IMR-90 (cell line): Measurements from ENCODE around the gene SLC23A1. TPM values are rescaled to one million over a fixed set of nuclear protein-coding genes. Genes with fewer than 3 reads are reported as not detected.

ENCODE experiments used
- ATAC-seq: fragments of 200-7000 bp; cut with Tn5 transposase; 2 replicates; pipeline ENCODE4 v1.9.1; 2020; ENCODE audit warnings: low read depth, mild to moderate bottlenecking, moderate library complexity
- BruUV-seq: library from RNA; stranded (reverse); fragments of 400-500 nt; replicated peaks from 2 replicates; lab custom pipeline; 2021; lab: Mats Ljungman, UMichigan
- CTCF ChIA-PET: fragments of 300-600 bp; formaldehyde crosslinking; extraction: SDS; loops from one replicate; lab custom pipeline; 2021; ENCODE audit warnings: antibody characterized with exemption; lab: Yijun Ruan, JAX
- POLR2A ChIA-PET: fragments of 300-600 bp; sonication (Branson Sonifier 250); formaldehyde crosslinking; loops from one replicate; lab custom pipeline; 2022; ENCODE audit warnings: antibody characterized with exemption; ENCODE audit not compliant: unreplicated experiment; lab: Charles Lee
- DNase-seq: peaks from one replicate; pipeline ENCODE4 v3.0.0; 2013
- H2AFZ ChIP-seq: replicated peaks from 2 replicates; pipeline ENCODE3; 2013; ENCODE audit warnings: low read length, mild to moderate bottlenecking; ENCODE audit not compliant: poor library complexity
- H2AK5ac ChIP-seq: 2 replicates; pipeline ENCODE4 v1.6.1; 2013; ENCODE audit warnings: low read depth, low read length, inconsistent platforms
- H2AK9ac ChIP-seq: replicated peaks from 2 replicates; pipeline ENCODE3; 2013; ENCODE audit warnings: mild to moderate bottlenecking, low read depth, low read length, moderate library complexity; ENCODE audit not compliant: poor library complexity
- H2BK120ac ChIP-seq: 2 replicates; pipeline ENCODE4 v1.6.1; 2013; ENCODE audit warnings: low read depth, low read length, inconsistent platforms
- H2BK15ac ChIP-seq: 3 replicates; pipeline ENCODE4 v1.6.1; 2013; ENCODE audit warnings: low read depth, low read length, inconsistent platforms
- H2BK20ac ChIP-seq: 2 replicates; pipeline ENCODE4 v1.6.1; 2013; ENCODE audit warnings: low read depth, mild to moderate bottlenecking, inconsistent platforms, low read length, moderate library complexity
- H2BK5ac ChIP-seq: 2 replicates; pipeline ENCODE4 v1.6.1; 2013; ENCODE audit warnings: mild to moderate bottlenecking, low read depth, low read length, inconsistent platforms; ENCODE audit not compliant: poor library complexity, severe bottlenecking
- H3K14ac ChIP-seq: replicated peaks from 2 replicates; pipeline ENCODE4 v1.6.1; 2013; ENCODE audit warnings: low read depth, low read length, inconsistent platforms
- H3K18ac ChIP-seq: 2 replicates; pipeline ENCODE4 v1.6.1; 2013; ENCODE audit warnings: low read depth, low read length, control low read depth
- H3K23ac ChIP-seq: 2 replicates; pipeline ENCODE4 v1.6.1; 2013; ENCODE audit warnings: low read depth, low read length, inconsistent platforms
- H3K27ac ChIP-seq: 2 replicates; pipeline ENCODE4 v1.5.1; 2013; ENCODE audit warnings: mild to moderate bottlenecking, control low read depth, low read length; ENCODE audit not compliant: insufficient read depth
- H3K27me3 ChIP-seq: 2 replicates; pipeline ENCODE4 v1.6.1; 2013; ENCODE audit warnings: low read length; ENCODE audit not compliant: control insufficient read depth, insufficient read depth
- H3K36me3 ChIP-seq: 2 replicates; pipeline ENCODE4 v1.6.1; 2013; ENCODE audit warnings: low read length, mixed read lengths; ENCODE audit not compliant: control insufficient read depth, insufficient read depth
- H3K4ac ChIP-seq: 2 replicates; pipeline ENCODE4 v1.6.1; 2013; ENCODE audit warnings: low read depth, low read length, inconsistent platforms
- H3K4me1 ChIP-seq: 2 replicates; pipeline ENCODE4 v1.6.1; 2013; ENCODE audit warnings: low read length, mixed read lengths; ENCODE audit not compliant: control insufficient read depth, insufficient read depth
- H3K4me2 ChIP-seq: 2 replicates; pipeline ENCODE4 v1.6.1; 2013; ENCODE audit warnings: low read depth, mild to moderate bottlenecking, control low read depth, low read length, moderate library complexity
- H3K4me3 ChIP-seq: 2 replicates; pipeline ENCODE4 v1.5.1; 2013; ENCODE audit warnings: low read depth, mild to moderate bottlenecking, control low read depth, low read length, moderate library complexity; ENCODE audit not compliant: insufficient read depth
- H3K56ac ChIP-seq: 2 replicates; pipeline ENCODE4 v1.6.1; 2013; ENCODE audit warnings: low read length, inconsistent platforms; ENCODE audit not compliant: insufficient read depth; ENCODE audit errors: extremely low read depth
- H3K79me1 ChIP-seq, 2 experiments: 2 replicates each; pipeline ENCODE4 v1.6.1; 2013; ENCODE audit warnings: low read length in 2 of 2, inconsistent platforms in 1 of 2, low read depth in 1 of 2
- H3K9ac ChIP-seq: 2 replicates; pipeline ENCODE4 v1.6.1; 2013; ENCODE audit warnings: low read depth, low read length, control low read depth
- H3K9me1 ChIP-seq: 2 replicates; pipeline ENCODE4 v1.6.1; 2013; ENCODE audit warnings: low read length, inconsistent platforms; ENCODE audit not compliant: insufficient read depth
- H3K9me3 ChIP-seq: 2 replicates; pipeline ENCODE4 v1.6.1; 2013; ENCODE audit warnings: low read length; ENCODE audit not compliant: control insufficient read depth, insufficient read depth
- H4K20me1 ChIP-seq: 2 replicates; pipeline ENCODE4 v1.6.1; 2013; ENCODE audit warnings: low read length, inconsistent platforms; ENCODE audit not compliant: insufficient read depth
- H4K5ac ChIP-seq: 2 replicates; pipeline ENCODE4 v1.6.1; 2013; ENCODE audit warnings: mild to moderate bottlenecking, low read depth, low read length, control low read depth
- H4K8ac ChIP-seq, 2 experiments: 2 replicates each; pipeline ENCODE4 v1.6.1; 2013; ENCODE audit warnings: low read depth in 2 of 2, low read length in 2 of 2, control low read depth in 1 of 2, inconsistent platforms in 1 of 2
- H4K91ac ChIP-seq: 2 replicates; pipeline ENCODE4 v1.6.1; 2013; ENCODE audit warnings: low read depth, low read length, inconsistent platforms; ENCODE audit not compliant: insufficient read depth
- CEBPB ChIP-seq: IDR thresholded peaks from 2 replicates; pipeline ENCODE4 v1.6.1; 2012; ENCODE audit warnings: low read depth, low read length, improper control_type of control experiment
- CHD1 ChIP-seq: IDR thresholded peaks from 2 replicates; pipeline ENCODE4 v1.6.1; 2012; ENCODE audit warnings: low read depth, low read length, improper control_type of control experiment
- MAZ ChIP-seq: IDR thresholded peaks from 2 replicates; pipeline ENCODE4 v1.6.1; 2012; ENCODE audit warnings: low read depth, mild to moderate bottlenecking, low read length, improper control_type of control experiment, moderate library complexity, borderline replicate concordance
- MXI1 ChIP-seq: IDR thresholded peaks from 2 replicates; pipeline ENCODE4 v1.6.1; 2012; ENCODE audit warnings: low read depth, mild to moderate bottlenecking, low read length, moderate library complexity, borderline replicate concordance
- POLR2A ChIP-seq: IDR thresholded peaks from 2 replicates; pipeline ENCODE4 v1.6.1; 2012; ENCODE audit warnings: mild to moderate bottlenecking, low read depth, low read length
- RAD21 ChIP-seq: IDR thresholded peaks from 2 replicates; pipeline ENCODE4 v1.6.1; 2012; ENCODE audit warnings: low read length, improper control_type of control experiment
- RCOR1 ChIP-seq: IDR thresholded peaks from 2 replicates; pipeline ENCODE4 v1.6.1; 2012; ENCODE audit warnings: mild to moderate bottlenecking, low read length, improper control_type of control experiment; ENCODE audit not compliant: insufficient replicate concordance
- RFX5 ChIP-seq: IDR thresholded peaks from 2 replicates; pipeline ENCODE4 v1.8.0; 2012; ENCODE audit warnings: low read depth, mild to moderate bottlenecking, low read length, moderate library complexity
- SMC3 ChIP-seq: fragments of 150-350 bp; IDR thresholded peaks from 2 replicates; pipeline ENCODE4 v1.6.1; 2016; ENCODE audit warnings: low read depth, mild to moderate bottlenecking, antibody characterized with exemption, low read length, moderate library complexity
- WGBS, 2 experiments: methylation state at CpG; one replicate each; pipeline versions ENCODE4 v1.1.5 to v1.1.7; 2013; ENCODE audit warnings: missing lambda C conversion rate in 2 of 2; ENCODE audit not compliant: insufficient read length in 1 of 2; ENCODE audit errors: extremely low coverage in 2 of 2; 5-methylcytosine and 5-hydroxymethylcytosine counted together
- dilution Hi-C: fragments of 300-500 bp; cut with HindIII; formaldehyde crosslinking; loops from one replicate; pipeline ENCODE4 v1.14.3; 2018; ENCODE audit warnings: low sequenced_read_pairs; ENCODE audit not compliant: unreplicated experiment
- in situ Hi-C: fragments of 300-500 bp; cut with MboI; formaldehyde crosslinking; loops from 3 replicates; pipeline ENCODE4 v1.14.3; 2019; ENCODE audit warnings: low sequenced_read_pairs, inconsistent platforms, mixed read lengths
- intact Hi-C: fragments of 100-400 bp; cut with micrococcal nuclease; formaldehyde crosslinking; loops from 2 replicates; pipeline ENCODE4 v1.10.0; 2022
- polyA plus RNA-seq, 3 experiments: library from polyadenylated mRNA; depleted of rRNA; stranded (reverse); fragments of >200 nt; gene quantifications; 2 replicates each; pipeline ENCODE4 v1.2.3, GENCODE V29; 2012; ENCODE audit warnings: low replicate concordance in 1 of 3
- total RNA-seq: library from RNA; depleted of rRNA; stranded (reverse); fragments of >200 nt; gene quantifications from 2 replicates; pipeline ENCODE4 v1.2.3, GENCODE V29; 2012
- TF ChIP-seq, protein P1 (sequence below): fragments of 150-350 bp; IDR thresholded peaks from 2 replicates; pipeline ENCODE4 v1.6.1; 2017; ENCODE audit warnings: mild to moderate bottlenecking, antibody characterized with exemption, low read length, low read depth
- TF ChIP-seq, protein P2 (sequence below): conservative IDR thresholded peaks from 2 replicates; pipeline ENCODE4 v1.5.1; 2012; ENCODE audit warnings: mild to moderate bottlenecking, low read depth, low read length, improper control_type of control experiment
- TF ChIP-seq, protein P3 (sequence below): fragments of 150-350 bp; IDR thresholded peaks from 2 replicates; pipeline ENCODE4 v1.6.1; 2016; ENCODE audit warnings: low read depth, mild to moderate bottlenecking, low read length, moderate library complexity, borderline replicate concordance

SLC23A1 gene
- total and polyA plus RNA-seq, 2 of the 4 experiments (the other 2 are of a cell fraction): not detected

DNA sequence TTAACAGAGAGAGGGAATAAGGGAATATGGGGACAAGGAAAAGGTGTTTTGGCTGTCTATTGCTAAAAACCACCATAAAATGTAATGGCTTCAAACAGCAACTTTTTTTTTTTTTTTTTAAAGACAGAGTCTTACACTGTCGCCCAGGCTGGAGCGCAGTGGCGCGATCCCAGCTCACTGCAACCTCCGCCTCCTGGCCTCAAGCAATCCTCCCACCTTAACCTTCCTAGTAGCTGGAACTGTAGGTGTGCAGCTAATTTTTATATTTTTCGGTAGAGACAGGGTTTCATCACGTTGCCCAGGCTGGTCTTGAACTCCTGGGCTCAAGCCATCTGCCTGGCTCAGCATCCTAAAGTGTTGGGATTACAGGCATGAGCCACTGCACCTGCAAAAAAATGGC lies 25.1 kb upstream of the SLC23A1 start:
- Histone ChIP-seq H2AK9ac (no peak overlapping the region), H3K4me1 (peaks cover 6% of the 10 kb centered on the region), H2BK20ac (no peak overlapping the region), H3K9me3 (no peaks in the 10 kb centered on the region), H4K5ac (no peak overlapping the region), H2AFZ (no peak overlapping the region), H4K91ac (no peak overlapping the region), H2BK120ac (no peak overlapping the region), H3K9ac (no peak overlapping the region), H2BK15ac (no peak overlapping the region), H3K56ac (no peak overlapping the region), H3K23ac (no peak overlapping the region), H3K36me3 (peaks cover 3% of the 10 kb centered on the region; the same call in 1 of the 2 replicates), H3K79me1 (peaks cover 0 to 8% of the 10 kb centered on the region in 2 experiments; a peak in 1 of 4 replicates), H3K4me3 (no peak overlapping the region), H3K9me1 (peaks cover 8% of the 10 kb centered on the region), H4K20me1 (no peaks in the 10 kb centered on the region; the same call in 1 of the 2 replicates), H3K18ac (no peak overlapping the region), H3K27ac (no peak overlapping the region), H2AK5ac (no peak overlapping the region), H4K8ac (no peak overlapping the region), H3K4me2 (no peak overlapping the region), H3K27me3 (no peaks in the 10 kb centered on the region), H3K14ac (no peak overlapping the region), H3K4ac (no peak overlapping the region), H2BK5ac (no peak overlapping the region)
- ATAC-seq (no peak), DNase-seq (no peak)
- in situ Hi-C loops (no loop called here), dilution Hi-C loops (loop anchor here (25.0 kb wide), 1 partner anchor 104 kb away; no protein-coding TSS in a partner anchor), intact Hi-C loops (no loop called here)
- no CpG with 5 or more reads among the region's 7 CpGs for WGBS, 2 experiments
- POLR2A ChIA-PET: no interaction called here
- no TSS peak for BruUV-seq
- CTCF ChIA-PET: no interaction called here
- no peak for TF ChIP-seq POLR2A
- TF ChIP-seq, protein P1, sequence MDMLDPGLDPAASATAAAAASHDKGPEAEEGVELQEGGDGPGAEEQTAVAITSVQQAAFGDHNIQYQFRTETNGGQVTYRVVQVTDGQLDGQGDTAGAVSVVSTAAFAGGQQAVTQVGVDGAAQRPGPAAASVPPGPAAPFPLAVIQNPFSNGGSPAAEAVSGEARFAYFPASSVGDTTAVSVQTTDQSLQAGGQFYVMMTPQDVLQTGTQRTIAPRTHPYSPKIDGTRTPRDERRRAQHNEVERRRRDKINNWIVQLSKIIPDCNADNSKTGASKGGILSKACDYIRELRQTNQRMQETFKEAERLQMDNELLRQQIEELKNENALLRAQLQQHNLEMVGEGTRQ: no peak
- TF ChIP-seq, protein P2, sequence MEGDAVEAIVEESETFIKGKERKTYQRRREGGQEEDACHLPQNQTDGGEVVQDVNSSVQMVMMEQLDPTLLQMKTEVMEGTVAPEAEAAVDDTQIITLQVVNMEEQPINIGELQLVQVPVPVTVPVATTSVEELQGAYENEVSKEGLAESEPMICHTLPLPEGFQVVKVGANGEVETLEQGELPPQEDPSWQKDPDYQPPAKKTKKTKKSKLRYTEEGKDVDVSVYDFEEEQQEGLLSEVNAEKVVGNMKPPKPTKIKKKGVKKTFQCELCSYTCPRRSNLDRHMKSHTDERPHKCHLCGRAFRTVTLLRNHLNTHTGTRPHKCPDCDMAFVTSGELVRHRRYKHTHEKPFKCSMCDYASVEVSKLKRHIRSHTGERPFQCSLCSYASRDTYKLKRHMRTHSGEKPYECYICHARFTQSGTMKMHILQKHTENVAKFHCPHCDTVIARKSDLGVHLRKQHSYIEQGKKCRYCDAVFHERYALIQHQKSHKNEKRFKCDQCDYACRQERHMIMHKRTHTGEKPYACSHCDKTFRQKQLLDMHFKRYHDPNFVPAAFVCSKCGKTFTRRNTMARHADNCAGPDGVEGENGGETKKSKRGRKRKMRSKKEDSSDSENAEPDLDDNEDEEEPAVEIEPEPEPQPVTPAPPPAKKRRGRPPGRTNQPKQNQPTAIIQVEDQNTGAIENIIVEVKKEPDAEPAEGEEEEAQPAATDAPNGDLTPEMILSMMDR: no peak
- TF ChIP-seq SMC3: no peak
- TF ChIP-seq, protein P3, sequence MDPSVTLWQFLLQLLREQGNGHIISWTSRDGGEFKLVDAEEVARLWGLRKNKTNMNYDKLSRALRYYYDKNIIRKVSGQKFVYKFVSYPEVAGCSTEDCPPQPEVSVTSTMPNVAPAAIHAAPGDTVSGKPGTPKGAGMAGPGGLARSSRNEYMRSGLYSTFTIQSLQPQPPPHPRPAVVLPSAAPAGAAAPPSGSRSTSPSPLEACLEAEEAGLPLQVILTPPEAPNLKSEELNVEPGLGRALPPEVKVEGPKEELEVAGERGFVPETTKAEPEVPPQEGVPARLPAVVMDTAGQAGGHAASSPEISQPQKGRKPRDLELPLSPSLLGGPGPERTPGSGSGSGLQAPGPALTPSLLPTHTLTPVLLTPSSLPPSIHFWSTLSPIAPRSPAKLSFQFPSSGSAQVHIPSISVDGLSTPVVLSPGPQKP: no peak
- no peak for TF ChIP-seq RAD21
- TF ChIP-seq CEBPB: no peak
- no peak for TF ChIP-seq MXI1
- no peak for TF ChIP-seq MAZ
- no peak for TF ChIP-seq RFX5
- TF ChIP-seq RCOR1: no peak
- no peak for TF ChIP-seq CHD1
